ENCODE measurements around the gene TUT7. TPM values are rescaled to one million over a fixed set of nuclear protein-coding genes. Genes with fewer than 3 reads are reported as not detected.

Gene TUT7
- total and polyA plus RNA-seq, 10 of the 15 experiments (the other 5 are each of a cell fraction or from before 2014, with no cell fraction given): 10.0 to 49.8 (median 30.4) TPM

DNA sequence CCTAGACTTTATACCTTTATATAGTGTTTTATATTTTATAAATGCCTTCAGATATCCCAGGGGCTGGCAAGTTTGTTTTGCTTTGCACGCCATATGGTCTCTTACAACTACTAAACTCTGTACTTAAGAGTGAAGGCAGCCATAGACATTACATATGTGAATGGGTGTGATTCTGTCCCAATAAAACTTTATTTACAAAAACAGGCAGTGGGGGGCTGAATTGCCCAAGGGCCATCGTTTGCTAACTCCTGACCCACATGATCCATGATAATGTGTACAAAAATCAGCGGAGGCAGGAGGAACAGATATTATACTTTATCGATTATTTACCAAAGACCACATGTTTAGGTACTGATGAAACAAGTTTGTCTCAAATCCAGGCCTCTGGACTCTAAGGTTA, 36.0 kb downstream of the TUT7 start:
- intact Hi-C loops (cut with micrococcal nuclease; ENCODE audit: unreplicated experiment) (no loop called here), in situ Hi-C loops (cut with MboI) (no loop called here)
- no TSS peak for BruUV-seq (replicated peaks)
- POLR2A ChIA-PET: no interaction called here
- Histone ChIP-seq H3K27ac (ENCODE audit: control insufficient read depth, insufficient read depth) (no peak overlapping the region), H3K27me3 (replicated peaks in 1 of 2; ENCODE audit: control insufficient read depth in 2 of 2, insufficient read depth in 2 of 2, low read length in 1 of 2) (no peaks in the 10 kb centered on the region), H3K4me1 (ENCODE audit: control insufficient read depth, insufficient read depth, low read length) (no peaks in the 10 kb centered on the region), H3K36me3 (ENCODE audit: control insufficient read depth in 2 of 2, insufficient read depth in 2 of 2, low read length in 1 of 2) (peaks cover 11 to 36% of the 10 kb centered on the region in 2 experiments), H3K4me3 (no peak overlapping the region), H2AFZ (ENCODE audit: control insufficient read depth, low read depth, low read length) (no peak overlapping the region), H3K4me2 (ENCODE audit: control insufficient read depth, insufficient read depth) (no peak overlapping the region), H3K9me3 (replicated peaks; ENCODE audit: control insufficient read depth, insufficient read depth, low read length) (no peaks in the 10 kb centered on the region), H3K9ac (ENCODE audit: control insufficient read depth, insufficient read depth, low read length) (no peak overlapping the region), H4K20me1 (ENCODE audit: control insufficient read depth, insufficient read depth) (no peaks in the 10 kb centered on the region), H3K79me2 (ENCODE audit: control insufficient read depth, insufficient read depth, low read length) (no peaks in the 10 kb centered on the region)
- WGBS (ENCODE audit: insufficient coverage, insufficient replicate concordance, low lambda C conversion rate, missing lambda C conversion rate): 98% methylated on average over 4 of the region's 4 CpGs
- CTCF ChIA-PET: no interaction called here
- SMC1A ChIA-PET (ENCODE audit: uncharacterized antibody, unreplicated experiment): interaction anchor here (2.3 kb wide), 1 partner anchor 20 kb away, joined by 5 read pairs; no protein-coding TSS in a partner anchor
- ATAC-seq (no peak), DNase-seq (ENCODE audit: low read depth, low spot score) (no peak), FAIRE-seq (no peak)
- TF ChIP-seq ATF3 (IDR thresholded peaks at IDR 0.05; ENCODE audit: borderline replicate concordance, extremely low read depth, low read depth, low read length): no peak
- TF ChIP-seq ZBTB40 (IDR thresholded peaks at IDR 0.05; ENCODE audit: borderline replicate concordance): peak; percentile 75
- RAD21 ChIA-PET (ENCODE audit: unreplicated experiment): no interaction called here
